HPDE6-E6E7 (cell line): ENCODE measurements around the gene NBEA.
"Not testable (repeated sequence)": the region's sequence is repeated elsewhere in the genome, so short reads cannot be mapped to it uniquely, and the experiment has no call there.

Source experiments
- DNase-seq: peaks from one replicate; pipeline ENCODE4 v3.0.0; 2011; ENCODE audit warnings: missing footprints; ENCODE audit errors: extremely low spot score

The NBEA gene, protein sequence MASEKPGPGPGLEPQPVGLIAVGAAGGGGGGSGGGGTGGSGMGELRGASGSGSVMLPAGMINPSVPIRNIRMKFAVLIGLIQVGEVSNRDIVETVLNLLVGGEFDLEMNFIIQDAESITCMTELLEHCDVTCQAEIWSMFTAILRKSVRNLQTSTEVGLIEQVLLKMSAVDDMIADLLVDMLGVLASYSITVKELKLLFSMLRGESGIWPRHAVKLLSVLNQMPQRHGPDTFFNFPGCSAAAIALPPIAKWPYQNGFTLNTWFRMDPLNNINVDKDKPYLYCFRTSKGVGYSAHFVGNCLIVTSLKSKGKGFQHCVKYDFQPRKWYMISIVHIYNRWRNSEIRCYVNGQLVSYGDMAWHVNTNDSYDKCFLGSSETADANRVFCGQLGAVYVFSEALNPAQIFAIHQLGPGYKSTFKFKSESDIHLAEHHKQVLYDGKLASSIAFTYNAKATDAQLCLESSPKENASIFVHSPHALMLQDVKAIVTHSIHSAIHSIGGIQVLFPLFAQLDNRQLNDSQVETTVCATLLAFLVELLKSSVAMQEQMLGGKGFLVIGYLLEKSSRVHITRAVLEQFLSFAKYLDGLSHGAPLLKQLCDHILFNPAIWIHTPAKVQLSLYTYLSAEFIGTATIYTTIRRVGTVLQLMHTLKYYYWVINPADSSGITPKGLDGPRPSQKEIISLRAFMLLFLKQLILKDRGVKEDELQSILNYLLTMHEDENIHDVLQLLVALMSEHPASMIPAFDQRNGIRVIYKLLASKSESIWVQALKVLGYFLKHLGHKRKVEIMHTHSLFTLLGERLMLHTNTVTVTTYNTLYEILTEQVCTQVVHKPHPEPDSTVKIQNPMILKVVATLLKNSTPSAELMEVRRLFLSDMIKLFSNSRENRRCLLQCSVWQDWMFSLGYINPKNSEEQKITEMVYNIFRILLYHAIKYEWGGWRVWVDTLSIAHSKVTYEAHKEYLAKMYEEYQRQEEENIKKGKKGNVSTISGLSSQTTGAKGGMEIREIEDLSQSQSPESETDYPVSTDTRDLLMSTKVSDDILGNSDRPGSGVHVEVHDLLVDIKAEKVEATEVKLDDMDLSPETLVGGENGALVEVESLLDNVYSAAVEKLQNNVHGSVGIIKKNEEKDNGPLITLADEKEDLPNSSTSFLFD (N-terminal part only)

DNA sequence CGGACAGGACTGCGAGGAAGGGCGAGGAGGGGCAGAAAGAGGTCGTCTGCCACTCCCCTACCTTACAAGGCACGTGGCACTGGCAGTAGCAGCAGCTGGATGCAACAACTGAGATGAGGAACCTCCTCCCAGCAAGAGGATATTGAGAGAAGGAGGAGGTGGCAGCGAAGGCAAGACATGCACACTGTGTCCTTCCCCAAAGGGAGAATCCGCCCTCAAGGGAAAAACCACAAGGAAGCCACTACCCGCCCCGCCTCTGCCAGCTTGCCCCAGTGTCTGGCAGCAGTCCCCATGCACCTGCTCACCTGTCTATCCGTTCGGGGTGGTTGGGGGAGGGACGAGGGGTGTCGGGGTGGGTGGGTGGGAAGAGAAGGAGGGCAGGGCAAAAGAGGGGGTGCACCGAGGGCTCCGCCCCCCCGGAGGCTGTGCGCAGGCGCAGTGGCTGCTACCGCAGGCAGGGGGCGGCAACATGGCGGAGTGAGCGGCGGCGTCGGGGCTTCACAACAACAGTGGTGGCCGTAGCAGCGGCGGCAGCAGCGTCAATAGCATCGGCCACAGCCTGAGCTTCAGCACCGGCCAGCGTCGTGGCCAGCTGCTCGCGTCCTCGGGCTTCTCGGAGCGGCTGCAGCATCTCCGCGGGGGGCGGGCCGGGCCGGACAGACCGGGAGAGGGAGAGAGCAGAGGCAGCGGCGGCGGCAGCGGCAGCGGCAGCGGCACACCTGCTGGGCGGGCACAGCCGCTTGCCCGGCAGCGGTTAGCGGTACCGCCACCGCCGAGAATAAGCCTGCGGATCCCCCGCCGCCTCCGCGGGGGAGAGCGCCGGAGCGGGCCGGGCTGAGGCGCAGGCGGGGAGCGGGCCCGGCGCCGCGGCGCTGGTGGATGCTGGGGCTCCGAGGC, at the start of gene NBEA:
Gene NBEA, plus strand, starts transcription at position 436 of the 897 bp plus-strand sequence. CDS start 551 bp downstream, outside the sequence.
- DNase-seq = peak; percentile 23

DNA sequence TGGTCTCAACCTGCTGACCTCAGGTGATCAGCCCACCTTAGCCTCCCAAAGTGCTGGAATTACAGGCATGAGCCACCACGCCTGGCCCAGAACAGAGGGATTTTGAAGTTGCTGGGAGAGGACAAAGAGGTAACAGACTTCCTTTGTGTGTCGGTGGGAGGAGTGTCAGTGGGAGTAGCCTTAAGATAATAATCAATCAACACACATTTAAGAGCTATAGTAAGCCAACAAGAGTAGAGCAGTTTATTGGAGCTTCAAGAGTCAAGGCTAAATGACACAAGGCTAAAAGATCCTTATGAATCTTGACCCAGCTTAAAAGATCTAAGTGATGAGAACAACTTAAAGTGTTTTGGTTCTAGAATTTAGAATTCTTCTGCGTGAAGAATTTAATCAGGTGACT, 47.3 kb upstream of the NBEA start:
- no peak for DNase-seq

DNA sequence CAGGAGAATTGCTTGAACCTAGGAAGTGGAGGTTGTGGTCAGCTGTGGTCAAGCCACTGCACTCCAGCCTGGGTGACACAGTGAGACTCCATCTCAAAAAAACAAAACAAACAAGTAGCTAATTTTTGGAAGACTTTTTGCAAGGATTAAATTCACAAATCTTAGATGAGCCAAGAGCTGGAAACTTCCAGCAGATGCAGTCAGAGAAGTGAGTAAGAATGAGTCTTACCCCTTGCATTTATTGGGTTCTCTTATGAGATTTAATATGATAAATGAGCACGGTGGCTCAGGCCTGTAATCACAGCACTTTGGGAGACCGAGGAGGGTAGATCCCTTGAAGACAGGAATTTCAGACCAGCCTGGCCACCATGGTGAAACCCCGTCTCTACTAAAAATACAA, 44.9 kb upstream of the NBEA start:
- no peak for DNase-seq

DNA sequence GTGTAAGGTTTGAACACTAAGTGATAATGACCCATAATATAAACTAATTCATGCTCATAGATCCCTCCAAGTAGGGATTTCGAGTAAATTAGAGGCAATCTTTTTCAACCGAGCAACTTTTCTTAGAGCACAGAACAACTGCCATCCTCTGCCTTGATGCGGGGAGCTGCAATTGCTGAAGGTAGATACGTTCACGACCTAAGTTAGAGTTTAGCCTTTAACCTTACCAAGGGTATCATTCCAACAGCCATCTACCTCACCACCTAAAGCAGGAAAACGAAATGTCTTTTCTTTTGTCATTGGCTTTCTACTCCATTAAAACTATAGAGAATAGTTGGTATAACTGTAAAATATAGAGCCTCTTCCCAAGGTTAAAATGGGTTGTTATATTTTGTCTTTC, 42.2 kb upstream of the NBEA start:
- DNase-seq = no peak

DNA sequence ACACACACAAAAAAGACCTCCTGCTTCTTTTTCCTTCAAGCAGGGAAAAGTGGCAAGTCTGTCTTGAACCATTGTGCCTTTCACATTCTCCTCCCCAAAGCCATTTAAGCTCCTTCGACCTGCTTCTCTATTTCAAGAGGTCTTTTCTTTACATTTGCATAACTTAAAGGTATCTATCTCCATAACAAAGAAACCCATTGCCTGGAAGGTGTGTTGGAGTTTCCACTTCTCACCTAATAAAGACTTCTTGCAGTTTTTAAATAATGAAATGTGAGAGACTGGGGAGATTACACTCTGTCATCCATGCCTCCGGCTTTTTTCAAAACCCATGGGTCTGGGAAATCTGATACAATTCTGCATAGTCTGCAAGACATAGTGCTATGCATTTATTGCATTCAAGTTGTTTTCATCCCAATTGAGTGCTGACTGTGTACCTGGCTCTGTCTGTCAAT, 41.8 kb upstream of the NBEA start:
- no peak for DNase-seq

DNA sequence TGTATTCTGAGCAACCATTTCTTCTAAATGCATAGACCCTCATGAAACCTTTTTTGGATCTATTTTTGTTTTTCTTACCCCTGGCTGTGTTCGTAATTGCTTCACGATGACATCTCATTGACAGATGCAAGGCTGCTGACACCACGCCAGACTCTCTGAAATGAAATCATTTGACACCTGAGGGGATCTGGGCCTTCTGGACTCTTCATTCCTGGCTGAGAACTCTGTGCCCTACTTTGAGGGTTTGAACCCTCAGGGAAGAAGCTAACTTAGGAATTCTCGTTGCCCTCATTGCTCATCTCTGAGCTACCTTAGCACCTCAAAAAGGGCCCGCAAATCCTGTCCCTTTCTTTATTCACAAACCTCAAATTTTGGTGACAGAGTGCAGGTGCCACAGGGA, 40.5 kb upstream of the NBEA start:
- no peak for DNase-seq

DNA sequence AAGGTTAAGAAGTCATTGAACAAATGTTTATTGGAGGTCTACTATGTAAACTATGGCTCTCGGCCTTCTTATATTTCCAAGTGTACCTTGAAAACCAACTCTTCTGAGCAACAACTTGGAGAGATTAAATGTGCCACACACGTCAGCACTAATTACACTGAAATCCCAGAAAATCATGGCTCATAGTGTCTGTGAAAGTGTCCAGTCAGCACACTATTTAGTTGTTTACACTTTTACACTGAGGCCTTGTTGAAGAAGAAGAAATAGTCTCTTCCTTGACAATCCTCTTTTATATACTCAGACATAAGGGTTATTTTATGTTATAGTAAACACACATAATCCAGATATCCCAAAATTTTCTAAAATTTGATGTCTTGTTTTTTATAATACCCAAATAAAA, 30.9 kb upstream of the NBEA start:
- DNase-seq = no peak

DNA sequence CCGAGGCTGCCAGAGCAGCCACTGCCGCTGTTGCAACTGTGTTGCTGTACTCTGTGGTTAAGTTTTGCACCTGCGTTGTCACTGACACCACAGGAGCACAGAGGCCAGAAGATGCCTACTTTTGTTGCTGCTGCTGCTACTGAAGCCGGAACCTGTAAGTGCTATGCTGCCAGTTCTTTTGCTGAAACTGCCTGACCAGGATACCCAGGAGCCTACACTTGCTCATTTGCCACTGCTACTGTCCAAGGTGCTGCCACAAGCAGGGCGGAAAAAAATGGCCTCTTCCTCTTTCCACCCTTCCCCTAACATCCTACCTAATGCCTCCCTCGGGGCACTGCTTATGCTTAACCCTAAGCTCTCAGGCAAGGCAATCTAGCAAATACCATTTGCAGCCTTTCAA, 29.0 kb upstream of the NBEA start:
- no peak for DNase-seq

DNA sequence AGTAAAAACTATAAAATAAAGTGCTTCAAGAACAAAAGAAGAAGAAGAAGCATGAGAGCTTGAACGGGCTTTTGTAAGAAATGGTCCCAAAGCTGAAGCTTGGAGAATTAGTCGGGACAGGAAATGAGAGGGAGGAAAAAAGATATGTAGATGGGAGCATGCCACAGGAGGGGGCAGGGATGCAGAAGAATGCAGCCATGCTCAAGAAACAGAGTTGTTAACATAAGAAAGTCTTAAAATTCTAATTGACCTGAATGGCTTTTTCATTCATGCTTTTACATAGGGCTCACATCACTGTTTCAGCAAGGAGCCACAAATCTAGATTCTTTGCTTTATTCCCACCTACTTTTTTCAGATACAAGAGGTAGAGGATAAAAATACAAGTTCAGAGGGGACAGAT, 27.7 kb upstream of the NBEA start:
- no peak for DNase-seq

DNA sequence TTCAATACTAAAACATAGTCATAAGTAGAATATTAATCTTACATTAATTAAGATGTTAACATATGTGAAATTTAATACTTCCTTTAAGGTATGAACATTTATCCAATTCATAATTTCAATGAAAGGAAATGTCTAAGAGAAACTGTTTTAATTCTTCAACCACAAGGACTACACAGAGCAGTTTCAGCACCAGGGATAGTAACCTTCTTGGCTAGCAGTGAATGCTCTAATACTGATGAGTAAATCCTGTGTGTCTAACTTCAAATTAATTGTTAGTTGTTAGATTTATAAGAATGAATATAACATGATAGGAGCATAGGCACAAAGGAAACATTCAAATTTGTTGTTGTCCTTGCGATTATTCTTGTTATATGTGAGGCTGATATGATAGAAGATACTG, 15.6 kb upstream of the NBEA start:
- no peak for DNase-seq

DNA sequence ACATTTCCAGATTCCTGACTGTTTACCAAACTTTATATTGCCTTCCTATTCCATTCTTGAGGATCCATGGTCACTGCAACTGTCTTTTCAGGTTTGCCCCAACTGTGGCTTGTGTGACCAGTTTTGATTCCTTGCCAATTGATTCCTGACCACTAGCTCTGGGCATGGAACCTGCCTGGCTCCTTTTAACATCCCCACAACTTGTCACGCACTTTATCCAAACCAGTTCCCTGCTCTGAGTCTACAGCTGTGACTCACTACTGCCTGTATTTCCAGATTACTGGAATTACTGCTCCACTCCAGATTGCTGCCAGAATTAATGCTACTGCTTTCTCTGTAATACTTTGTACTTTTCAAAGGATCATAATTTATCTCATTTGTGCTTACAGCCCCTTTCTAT, 13.4 kb upstream of the NBEA start:
- not testable (repeated sequence) for DNase-seq

DNA sequence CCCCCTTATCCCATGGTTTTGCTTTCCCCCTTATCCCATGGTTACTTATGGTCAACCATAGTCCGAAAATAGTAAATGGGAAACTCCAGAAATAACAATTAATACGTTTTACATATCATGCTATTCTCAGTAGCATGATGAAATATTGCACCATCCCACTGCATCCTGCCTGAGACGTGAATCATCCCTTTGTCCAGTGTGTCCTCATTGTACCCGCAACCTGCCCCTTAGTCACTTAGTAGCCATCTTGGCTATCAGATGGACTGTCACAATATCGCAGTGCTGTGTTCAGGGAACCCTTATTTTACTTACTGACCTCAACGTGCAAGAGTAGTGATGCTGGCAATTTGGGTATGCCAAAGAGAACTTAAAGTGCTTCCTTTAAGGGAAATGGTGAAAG, 10.5 kb upstream of the NBEA start:
- DNase-seq = no peak

DNA sequence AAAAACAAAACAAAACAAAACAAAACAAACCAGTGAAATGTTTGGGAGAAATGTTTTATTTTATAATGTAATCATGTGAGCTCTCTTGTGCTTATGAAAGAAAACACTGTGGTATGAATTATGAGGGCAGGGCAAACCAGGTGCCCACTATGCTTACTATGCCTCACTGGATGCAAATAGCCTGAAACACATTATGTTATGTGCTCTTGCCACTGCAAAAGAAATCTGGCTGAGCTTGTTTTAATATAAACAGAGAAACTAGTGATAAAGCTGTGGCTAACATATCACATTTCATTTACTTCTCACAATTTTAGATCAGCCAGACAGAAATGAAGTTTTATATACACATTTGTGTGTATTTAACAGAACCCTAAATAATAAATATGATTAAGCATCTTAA, 8.7 kb upstream of the NBEA start:
- no peak for DNase-seq

DNA sequence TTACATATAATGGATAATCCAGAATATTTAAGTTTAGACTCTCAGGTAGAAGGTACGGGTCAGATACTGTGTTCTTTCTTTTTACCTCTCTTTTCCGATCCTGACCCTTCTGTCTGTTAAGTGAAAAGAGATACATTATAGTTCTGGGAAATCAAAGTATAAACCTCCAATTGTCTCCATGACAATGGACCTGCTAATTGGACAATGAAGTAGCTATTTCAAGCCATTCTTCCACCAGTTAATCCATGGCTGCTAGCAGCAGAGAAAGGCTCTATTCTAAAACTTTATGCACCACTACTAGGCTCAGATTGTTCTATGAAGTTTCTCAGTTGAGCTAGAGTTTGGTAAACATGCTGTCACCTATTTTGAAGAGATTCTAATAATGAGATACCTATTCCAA, 8.3 kb upstream of the NBEA start:
- DNase-seq = no peak

DNA sequence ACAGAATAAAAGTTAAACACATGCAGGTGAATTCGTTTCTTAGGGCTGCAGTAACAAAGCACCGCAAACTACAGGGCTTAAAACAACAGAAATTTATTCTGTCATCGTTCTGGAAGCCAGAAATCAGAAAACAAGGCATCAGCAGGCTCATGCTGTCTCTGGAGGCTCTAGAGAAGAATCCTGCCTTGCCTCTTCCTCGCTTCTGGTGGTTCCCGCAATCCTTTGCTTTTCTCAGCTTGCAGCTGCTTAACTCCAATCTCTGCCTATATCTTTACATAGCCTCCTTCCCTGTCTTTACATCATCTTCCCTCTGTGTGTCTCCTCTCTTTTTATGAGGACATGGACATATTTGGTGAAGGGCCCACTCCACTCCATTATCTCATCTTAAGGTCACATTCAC, 6.2 kb upstream of the NBEA start:
- no peak for DNase-seq

DNA sequence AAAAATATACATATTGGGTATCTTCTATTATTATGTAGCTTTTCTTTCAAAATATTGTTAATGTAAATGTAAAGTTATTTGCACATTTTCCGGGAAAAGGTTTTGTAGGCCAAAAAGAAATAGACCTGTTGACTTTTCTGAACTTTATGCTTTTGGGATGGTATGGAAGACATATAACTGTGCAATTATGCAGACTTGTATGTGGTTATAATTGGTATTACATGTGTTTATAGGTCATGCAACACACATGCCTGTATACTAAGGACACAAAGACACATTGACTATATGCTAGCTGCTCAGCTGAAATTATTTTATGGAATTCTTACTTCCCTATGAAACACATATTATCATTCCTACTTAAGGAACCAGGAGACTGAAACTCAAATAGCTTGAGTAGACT, 2.3 kb upstream of the NBEA start:
- DNase-seq = no peak

DNA sequence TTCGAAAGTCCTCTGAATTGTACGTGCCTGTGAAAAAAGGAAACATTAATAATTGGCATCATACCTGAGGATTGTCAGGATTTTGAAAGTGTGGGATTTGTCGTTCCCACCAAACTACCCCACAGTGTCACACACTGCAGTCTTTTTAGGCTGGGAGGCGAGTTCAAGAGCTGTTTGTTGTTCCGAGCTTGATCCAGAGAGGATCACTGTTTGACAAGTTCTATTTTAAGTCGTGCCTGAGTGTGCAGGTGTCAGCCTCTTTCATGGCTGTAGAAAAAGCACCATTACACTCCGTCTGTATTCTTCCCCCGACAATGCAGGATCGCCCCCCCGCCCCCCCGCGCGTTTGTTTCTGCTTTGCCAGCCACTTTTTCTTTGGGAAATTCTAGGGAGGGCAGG, 635 bp upstream of the NBEA start:
- DNase-seq = no peak

DNA sequence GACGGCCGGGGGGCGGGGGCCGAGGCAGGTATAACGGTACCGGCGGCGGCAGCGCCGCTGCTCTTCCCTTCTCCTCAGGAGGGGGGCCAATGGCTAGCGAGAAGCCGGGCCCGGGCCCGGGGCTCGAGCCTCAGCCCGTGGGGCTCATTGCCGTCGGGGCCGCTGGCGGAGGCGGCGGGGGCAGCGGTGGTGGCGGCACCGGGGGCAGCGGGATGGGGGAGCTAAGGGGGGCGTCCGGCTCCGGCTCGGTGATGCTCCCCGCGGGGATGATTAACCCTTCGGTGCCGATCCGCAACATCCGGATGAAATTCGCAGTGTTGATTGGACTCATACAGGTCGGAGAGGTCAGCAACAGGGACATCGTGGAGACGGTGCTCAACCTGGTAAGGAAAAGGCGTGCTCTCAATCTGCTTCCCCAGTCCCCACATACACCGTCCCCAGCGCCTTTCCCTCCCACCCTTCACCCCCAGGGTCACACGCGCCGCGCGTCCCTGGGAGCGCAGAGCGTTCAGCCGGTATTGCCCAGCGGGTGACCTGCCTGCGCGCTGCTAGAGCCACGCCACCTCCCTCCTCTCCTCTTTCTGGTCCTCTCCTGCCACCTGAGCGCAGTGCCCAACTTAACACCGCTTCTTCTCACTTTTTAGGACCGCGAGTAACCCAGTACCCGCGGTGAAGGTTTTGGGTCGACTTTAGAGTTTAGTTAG, 814 bp downstream of the NBEA start:
- DNase-seq = no peak

DNA sequence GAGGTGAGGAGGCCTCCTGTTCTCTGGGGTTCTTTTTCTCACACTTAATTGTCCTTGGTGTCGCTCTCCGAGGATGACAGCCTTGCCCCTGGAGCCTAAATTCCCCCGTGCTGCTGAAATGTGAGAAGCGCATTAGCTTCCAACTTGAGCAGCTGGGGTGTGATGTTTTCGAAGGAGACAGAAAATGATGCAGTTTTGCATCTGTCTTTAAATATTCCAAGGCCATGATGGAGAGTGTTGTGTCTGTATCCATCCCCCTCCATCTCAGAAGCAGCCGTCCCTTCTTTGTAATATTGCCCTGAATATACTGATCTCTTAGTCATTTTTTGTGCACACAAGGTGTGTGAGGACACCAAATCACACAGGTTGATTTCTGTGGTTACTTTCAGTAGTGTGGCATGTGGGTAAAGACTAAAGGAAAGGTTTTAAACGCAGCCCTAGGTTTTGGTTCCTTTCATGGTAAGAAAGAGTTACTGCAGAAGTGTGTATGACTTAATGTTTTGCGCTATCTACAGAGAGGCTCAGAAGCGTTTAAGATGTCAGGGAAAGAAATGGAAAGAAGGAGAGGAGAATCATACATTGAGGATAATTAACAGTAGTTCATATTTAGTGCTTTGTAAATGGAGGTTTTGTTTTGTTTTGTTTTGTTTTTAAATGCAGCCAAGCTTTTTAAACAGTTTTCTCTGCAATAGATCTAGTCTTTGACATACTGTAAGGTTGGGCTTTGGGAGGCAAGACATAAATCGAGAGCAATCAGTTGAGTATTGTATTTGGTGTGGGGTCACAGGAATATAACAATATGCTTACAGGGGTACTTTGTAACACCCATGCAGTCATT, 1.6 kb downstream of the NBEA start:
- no peak for DNase-seq

DNA sequence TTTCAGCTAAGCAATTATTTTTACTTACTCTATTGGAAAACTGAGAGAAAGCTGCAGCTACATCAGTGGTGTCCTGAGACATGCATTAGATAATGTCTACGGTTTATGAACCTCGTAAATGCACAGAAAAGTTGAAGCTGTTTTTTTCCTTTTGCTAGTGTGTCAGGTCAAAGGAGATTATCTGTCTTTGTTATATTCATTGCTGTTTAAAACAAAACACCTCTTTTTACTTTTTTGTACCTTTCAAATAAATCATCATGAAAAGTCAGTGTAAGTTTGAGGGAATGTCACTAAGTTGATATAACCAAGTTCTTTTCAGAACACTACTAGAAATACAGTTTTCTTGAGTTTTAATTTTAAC, 2.2 kb downstream of the NBEA start:
- DNase-seq = no peak
